Chondrocyte (in vitro differentiated cells): ENCODE results near the gene B3GNT3. TPM values are rescaled to one million over a fixed set of nuclear protein-coding genes. Genes with fewer than 3 reads are reported as not detected.
"Not testable (repeated sequence)": the region's sequence is repeated elsewhere in the genome, so short reads cannot be mapped to it uniquely, and the experiment has no call there.

Source experiments
- DNase-seq: peaks from one replicate; pipeline ENCODE4 v3.0.0; 2021; ENCODE audit warnings: mixed read lengths, low spot score
- H3K27ac Mint-ChIP-seq: one replicate; pipeline ENCODE4 v1.8.0; 2021; ENCODE audit warnings: mild to moderate bottlenecking, moderate library complexity, mixed read lengths; ENCODE audit not compliant: unreplicated experiment
- H3K27me3 Mint-ChIP-seq: 2 replicates; pipeline ENCODE4 v1.8.0; 2021; ENCODE audit warnings: low read depth, mixed read lengths
- H3K36me3 Mint-ChIP-seq: 2 replicates; pipeline ENCODE4 v1.8.0; 2021; ENCODE audit warnings: low read depth, mixed read lengths
- H3K4me1 Mint-ChIP-seq: 2 replicates; pipeline ENCODE4 v1.8.0; 2021; ENCODE audit warnings: low read depth, mild to moderate bottlenecking, mixed read lengths
- H3K4me3 Mint-ChIP-seq: one replicate; pipeline ENCODE4 v1.8.0; 2021; ENCODE audit warnings: mild to moderate bottlenecking, moderate library complexity, mixed read lengths; ENCODE audit not compliant: unreplicated experiment
- H3K9me3 Mint-ChIP-seq: 2 replicates; pipeline ENCODE4 v1.8.0; 2021; ENCODE audit warnings: low read depth, mixed read lengths
- total RNA-seq: library from RNA; stranded (reverse); gene quantifications from 3 replicates; pipeline ENCODE4 v1.2.1, GENCODE V29; 2021
- TF ChIP-seq, protein P1 (sequence below): fragments of 200-600 bp; sonication (generic); IDR thresholded peaks from 2 replicates; pipeline ENCODE4 v1.5.0; 2021; ENCODE audit warnings: antibody characterized with exemption, mild to moderate bottlenecking, moderate library complexity

B3GNT3 gene
- total RNA-seq, 1 donor from 2014 or later = not detected

DNA sequence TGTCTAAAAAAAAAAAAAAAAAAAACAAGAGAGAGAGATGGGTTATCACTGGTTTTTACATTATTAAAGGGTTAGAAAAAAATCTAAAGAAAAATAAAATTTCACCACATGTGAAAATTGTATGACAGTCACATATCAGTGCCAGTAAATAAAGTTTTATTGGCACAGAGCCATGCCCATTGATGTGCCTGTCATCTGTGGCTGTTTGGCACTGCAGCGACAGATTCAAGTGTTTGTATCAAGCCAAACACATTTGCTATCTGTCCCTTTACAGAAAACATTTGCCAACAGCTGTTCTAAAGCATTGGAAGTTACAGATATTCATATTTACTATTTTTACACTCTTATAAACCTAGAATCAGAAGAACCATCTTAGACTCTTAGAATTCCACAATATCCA lies 27.4 kb upstream of the B3GNT3 start:
- Mint-ChIP-seq H3K27ac (no peak overlapping the region), H3K9me3 (no peaks in the 10 kb centered on the region), H3K36me3 (no peaks in the 10 kb centered on the region), H3K4me3 (no peak overlapping the region), H3K27me3 (no peaks in the 10 kb centered on the region), H3K4me1 (peaks cover 12% of the 10 kb centered on the region)
- TF ChIP-seq, protein P1, sequence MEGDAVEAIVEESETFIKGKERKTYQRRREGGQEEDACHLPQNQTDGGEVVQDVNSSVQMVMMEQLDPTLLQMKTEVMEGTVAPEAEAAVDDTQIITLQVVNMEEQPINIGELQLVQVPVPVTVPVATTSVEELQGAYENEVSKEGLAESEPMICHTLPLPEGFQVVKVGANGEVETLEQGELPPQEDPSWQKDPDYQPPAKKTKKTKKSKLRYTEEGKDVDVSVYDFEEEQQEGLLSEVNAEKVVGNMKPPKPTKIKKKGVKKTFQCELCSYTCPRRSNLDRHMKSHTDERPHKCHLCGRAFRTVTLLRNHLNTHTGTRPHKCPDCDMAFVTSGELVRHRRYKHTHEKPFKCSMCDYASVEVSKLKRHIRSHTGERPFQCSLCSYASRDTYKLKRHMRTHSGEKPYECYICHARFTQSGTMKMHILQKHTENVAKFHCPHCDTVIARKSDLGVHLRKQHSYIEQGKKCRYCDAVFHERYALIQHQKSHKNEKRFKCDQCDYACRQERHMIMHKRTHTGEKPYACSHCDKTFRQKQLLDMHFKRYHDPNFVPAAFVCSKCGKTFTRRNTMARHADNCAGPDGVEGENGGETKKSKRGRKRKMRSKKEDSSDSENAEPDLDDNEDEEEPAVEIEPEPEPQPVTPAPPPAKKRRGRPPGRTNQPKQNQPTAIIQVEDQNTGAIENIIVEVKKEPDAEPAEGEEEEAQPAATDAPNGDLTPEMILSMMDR = no peak
- no peak for DNase-seq

DNA sequence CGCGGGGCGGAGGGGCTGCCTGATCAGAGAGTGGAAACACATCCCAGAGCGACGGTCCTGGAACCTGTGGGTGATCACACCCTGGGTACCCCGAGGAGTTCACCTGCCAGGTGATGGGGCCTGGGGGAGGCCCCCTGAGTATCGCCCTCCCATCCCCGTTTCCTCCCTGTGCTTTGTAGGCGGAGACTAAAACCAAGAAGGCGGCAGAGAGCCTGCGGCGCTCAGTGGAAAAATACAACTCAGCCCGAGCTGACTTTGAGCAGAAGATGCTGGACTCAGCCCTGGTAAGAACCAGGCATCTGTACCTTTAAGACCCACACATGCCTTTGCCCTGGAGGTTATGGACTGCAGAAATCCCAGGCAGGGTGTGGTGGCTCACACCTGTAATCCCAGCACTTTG lies 24.3 kb upstream of the B3GNT3 start:
- Mint-ChIP-seq H3K36me3 (no peaks in the 10 kb centered on the region), H3K4me3 (no peak overlapping the region), H3K27ac (no peak overlapping the region), H3K4me1 (peaks cover 7% of the 10 kb centered on the region), H3K27me3 (peaks cover 2% of the 10 kb centered on the region), H3K9me3 (no peaks in the 10 kb centered on the region)
- no peak for DNase-seq
- TF ChIP-seq, protein P1 = no peak

DNA sequence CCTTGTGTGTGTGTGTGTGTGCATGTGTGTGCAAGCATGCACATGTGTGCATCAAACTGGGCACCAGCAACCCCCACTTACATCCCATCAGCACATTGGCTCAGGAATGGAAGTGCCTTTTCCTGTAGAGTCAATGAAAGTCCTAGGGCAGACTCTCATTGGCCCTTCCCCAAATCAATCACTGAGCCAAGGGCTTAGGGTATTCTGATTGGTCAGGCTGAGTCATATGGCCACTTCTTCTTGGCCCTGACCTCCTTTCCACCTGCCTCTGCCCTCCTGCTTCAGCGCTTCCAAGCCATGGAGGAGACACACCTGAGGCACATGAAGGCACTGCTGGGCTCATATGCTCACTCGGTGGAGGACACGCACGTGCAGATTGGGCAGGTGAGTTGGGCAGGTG lies 22.8 kb upstream of the B3GNT3 start:
- H3K4me3 Mint-ChIP-seq = no peak overlapping the region
- no peak overlapping the region for H3K27ac Mint-ChIP-seq
- no peaks in the 10 kb centered on the region for H3K9me3 Mint-ChIP-seq
- H3K4me1 Mint-ChIP-seq = no peaks in the 10 kb centered on the region
- H3K27me3 Mint-ChIP-seq = peaks cover 5% of the 10 kb centered on the region
- DNase-seq = no peak
- no peaks in the 10 kb centered on the region for H3K36me3 Mint-ChIP-seq
- TF ChIP-seq, protein P1 = no peak

DNA sequence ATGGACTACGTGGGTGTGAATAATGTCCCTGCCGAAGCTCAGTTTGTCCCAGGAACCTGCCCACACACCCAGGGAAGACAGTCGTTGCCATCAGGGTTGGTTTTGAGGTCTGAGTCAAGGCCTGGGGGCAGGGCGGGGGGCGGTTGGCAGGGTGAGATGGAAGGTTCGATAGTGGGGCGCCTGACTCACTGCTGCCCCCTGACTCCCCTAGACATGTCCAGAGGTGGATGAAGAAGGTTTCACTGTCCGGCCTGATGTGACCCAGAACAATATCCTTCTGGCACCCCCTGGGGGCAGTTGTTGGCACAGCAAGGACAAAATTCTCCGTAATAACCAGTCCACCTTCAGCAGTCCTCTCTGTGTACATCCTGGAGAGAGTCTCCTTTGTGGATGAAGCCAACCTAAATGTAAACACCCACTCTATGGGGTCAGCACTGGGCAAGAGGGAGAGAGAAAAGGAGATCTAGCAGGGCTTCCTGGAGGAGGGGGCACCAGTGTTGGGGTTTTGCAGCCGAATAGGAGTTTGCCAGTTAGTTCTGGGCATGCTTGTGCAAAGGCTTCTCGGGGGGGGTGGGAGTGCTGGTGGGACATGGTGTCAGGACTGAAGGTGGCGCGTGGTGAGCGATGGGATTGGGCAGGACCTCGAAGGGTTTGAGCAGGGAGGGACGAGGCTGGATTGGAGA lies 19.6 kb upstream of the B3GNT3 start:
- TF ChIP-seq, protein P1 = peak; percentile 81
- Mint-ChIP-seq H3K36me3 (no peaks in the 10 kb centered on the region), H3K9me3 (no peaks in the 10 kb centered on the region), H3K4me1 (peaks cover 7% of the 10 kb centered on the region), H3K4me3 (no peak overlapping the region), H3K27ac (no peak overlapping the region), H3K27me3 (peaks cover 21% of the 10 kb centered on the region)
- DNase-seq = no peak

DNA sequence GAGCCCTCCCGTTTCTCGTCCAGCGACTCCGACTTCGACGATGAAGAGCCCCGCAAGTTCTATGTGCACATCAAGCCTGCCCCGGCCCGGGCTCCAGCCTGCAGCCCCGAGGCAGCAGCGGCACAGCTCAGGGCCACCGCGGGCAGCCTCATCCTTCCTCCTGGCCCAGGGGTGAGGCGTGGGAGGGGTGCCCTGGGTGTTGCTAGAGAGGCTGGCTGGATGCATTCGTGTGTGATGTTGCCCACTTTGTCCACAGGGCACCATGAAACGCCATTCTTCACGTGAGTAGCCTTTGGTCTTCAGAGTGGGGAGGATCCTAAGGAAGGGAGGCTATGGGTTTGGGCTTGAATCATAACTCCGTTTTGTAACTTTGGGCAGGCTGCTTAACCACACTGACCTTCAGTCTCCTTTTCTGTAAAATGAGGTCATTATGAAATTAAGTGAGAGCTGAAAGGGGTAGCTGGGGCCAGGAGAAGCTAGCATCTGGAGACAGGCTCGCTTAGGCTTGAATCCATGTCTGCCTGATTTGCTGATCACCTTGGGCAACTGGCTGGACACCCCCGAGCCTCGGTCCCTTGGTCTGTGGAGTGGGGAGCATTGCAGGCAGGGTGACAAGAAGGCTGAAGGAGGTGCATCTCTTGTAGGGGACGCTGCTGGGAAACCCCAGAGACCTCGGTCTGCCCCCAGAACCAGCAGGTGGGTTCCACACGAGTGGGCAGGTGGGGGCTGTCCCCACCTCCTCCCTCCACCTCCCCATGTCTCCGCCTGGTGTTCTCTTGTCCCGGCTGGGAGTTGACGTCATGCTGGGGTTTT lies 18.7 kb upstream of the B3GNT3 start:
- Mint-ChIP-seq H3K27me3 (peaks cover 21% of the 10 kb centered on the region), H3K36me3 (no peaks in the 10 kb centered on the region), H3K4me1 (peaks cover 7% of the 10 kb centered on the region), H3K27ac (no peak overlapping the region), H3K4me3 (no peak overlapping the region), H3K9me3 (no peaks in the 10 kb centered on the region)
- TF ChIP-seq, protein P1 = no peak
- DNase-seq = no peak

DNA sequence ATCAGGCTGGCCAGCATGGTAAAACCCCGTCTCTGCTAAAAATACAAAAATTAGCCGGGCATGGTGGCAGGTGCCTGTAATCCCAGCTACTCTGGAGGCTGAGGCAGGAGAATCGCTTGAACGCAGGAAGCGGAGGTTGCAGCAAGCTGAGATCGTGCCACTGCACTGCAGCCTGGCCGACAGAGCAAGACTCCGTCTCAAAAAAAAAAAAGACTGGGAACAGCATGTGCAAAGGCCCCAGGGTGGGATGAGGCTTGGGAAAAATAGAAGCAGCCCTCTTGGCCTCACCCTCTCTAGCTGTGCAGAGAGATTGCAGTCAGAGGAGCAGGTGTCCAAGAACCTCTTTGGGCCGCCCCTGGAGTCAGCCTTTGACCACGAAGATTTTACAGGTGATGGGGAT lies 17.1 kb upstream of the B3GNT3 start:
- H3K4me1 Mint-ChIP-seq, DNase-seq, H3K36me3 Mint-ChIP-seq, H3K9me3 Mint-ChIP-seq, H3K4me3 Mint-ChIP-seq, H3K27ac Mint-ChIP-seq: not testable (repeated sequence)
- H3K27me3 Mint-ChIP-seq = peaks cover 21% of the 10 kb centered on the region
